ENCODE results near the gene TBC1D20. TPM values are rescaled to one million over a fixed set of nuclear protein-coding genes. Genes with fewer than 3 reads are reported as not detected.
A peak's percentile ranks its signal among the peaks of the same experiment; 100 is the strongest.
"Not testable (repeated sequence)": the region's sequence is repeated elsewhere in the genome, so short reads cannot be mapped to it uniquely, and the experiment has no call there.

TBC1D20 gene
- 31.8 and 33.0 TPM in 2 replicates for total RNA-seq (2014; rRNA removed; shearing (Covaris generic))

DNA sequence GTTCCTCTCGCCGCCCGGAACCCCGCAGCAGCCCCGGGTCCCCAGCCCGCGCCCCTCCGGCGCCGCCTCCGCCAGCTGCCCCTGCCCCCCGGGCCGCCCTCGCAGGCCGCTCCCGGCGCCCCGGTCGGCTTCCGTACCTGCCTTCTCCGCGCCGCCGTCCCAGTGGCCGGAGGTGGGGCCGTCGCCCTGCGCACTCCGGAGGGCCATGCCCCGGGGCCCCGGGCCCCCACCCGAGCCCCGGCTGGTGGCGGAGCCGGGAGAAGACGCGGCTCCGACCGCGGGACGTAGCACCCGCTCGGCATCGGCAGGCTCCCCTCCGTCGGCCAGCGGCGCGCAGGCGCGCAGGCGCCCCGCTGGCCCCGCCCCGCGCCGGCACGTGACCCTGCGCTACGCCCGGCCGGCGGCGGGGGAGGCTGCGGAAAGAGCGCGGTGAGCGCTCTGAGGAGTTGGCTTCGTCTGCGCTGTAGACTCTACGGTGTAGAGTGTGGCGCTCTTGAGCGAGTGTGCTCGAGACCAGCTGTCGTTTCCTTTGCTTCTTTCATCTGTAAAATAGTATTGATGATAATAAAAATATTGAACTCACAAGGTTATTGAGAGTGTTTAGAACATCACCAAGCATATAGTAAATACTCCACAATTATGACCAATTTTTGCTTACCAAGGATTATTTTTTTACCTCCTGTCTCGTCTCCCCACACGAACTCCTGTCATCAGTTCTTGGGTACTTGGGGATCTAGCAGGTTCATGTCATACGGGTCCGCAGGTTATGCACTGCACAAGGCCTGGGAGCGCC, at the start of gene TBC1D20:
TBC1D20 (minus strand) TSS at position 335 of the 793 bp plus-strand sequence; CDS start at position 207, 128 bp downstream.
- Histone ChIP-seq H3K27ac (peak within 1 kb of the TSS; percentile 56), H3K27me3 (no peaks in the 10 kb centered on the region), H3K4me1 (no peaks in the 10 kb centered on the region), H3K4me3 (peak within 1 kb of the TSS; percentile 84), H3K9me3 (replicated peaks) (no peaks in the 10 kb centered on the region), H3K36me3 (peaks cover 4% of the 10 kb centered on the region; the same call in 1 of the 2 replicates)
- peak; percentile 82 to 89 for DNase-seq

- H3K27ac ChIP-seq; H3K9me3 ChIP-seq (replicated peaks); DNase-seq; H3K4me3 ChIP-seq; H3K27me3 ChIP-seq: not testable (repeated sequence)
- H3K36me3 ChIP-seq, result peaks cover 18% of the 10 kb centered on the region
- H3K4me1 ChIP-seq, result peaks cover 34% of the 10 kb centered on the region
Observed at GRCh38 chr20:510328-511057, 48.2 kb upstream of the TBC1D20 start.

GRCh38 chr20:508364-508787, 46.0 kb upstream of the TBC1D20 start:
- peak in 1 of 2 experiments; percentile 8 for DNase-seq
- H3K9me3 ChIP-seq (replicated peaks); H3K4me3 ChIP-seq; H3K27me3 ChIP-seq: not testable (repeated sequence)
- Histone ChIP-seq H3K27ac (peak overlapping the region; percentile 60), H3K4me1 (peaks cover 34% of the 10 kb centered on the region), H3K36me3 (peaks cover 27% of the 10 kb centered on the region)

DNA sequence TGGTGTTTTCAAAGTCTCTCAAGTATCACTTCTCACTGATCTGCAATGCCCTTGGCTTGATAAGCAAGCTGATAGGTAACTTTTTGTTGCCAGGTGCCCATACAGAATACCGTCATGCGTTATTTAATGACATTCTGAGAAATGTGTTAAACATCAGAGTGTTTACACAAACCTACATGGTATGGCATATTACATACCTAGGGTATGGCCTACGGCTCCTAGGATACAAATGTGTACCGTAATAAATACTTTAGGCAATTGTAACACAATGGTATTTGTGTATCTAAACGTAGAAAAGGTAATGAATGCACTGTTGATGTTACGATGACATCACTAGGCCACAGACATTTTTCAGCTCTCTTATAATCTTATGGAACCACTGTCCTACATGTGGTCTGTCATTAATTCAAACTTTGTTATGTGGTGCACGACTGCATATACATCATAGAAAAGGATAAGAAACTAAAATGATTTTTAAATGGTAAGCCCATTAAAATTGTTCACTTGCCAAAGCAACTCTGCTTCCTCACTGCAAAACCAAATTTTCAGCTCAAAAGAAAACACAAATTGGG, 45.5 kb upstream of the TBC1D20 start:
- H3K27ac ChIP-seq, result peak overlapping the region; percentile 60
- H3K4me3 ChIP-seq, result no peak overlapping the region
- DNase-seq, result peak in 1 of 2 experiments; percentile 4

GRCh38 chr20:507006-507758, 44.8 kb upstream of the TBC1D20 start:
- Histone ChIP-seq H3K36me3 (peaks cover 37% of the 10 kb centered on the region), H3K27ac (peak overlapping the region; percentile 60), H3K9me3 (replicated peaks) (no peaks in the 10 kb centered on the region), H3K27me3 (no peaks in the 10 kb centered on the region), H3K4me3 (no peak overlapping the region), H3K4me1 (peaks cover 34% of the 10 kb centered on the region)
- DNase-seq, result peak; percentile 15 to 45

More for the DNA sequence above, 45.5 kb upstream of the TBC1D20 start:
- Histone ChIP-seq H3K9me3 (replicated peaks) (no peaks in the 10 kb centered on the region), H3K36me3 (peaks cover 30% of the 10 kb centered on the region), H3K27me3 (no peaks in the 10 kb centered on the region), H3K4me1 (peaks cover 34% of the 10 kb centered on the region)

- Histone ChIP-seq H3K27me3 (no peaks in the 10 kb centered on the region), H3K4me3 (no peak overlapping the region), H3K4me1 (peaks cover 32% of the 10 kb centered on the region), H3K27ac (no peak overlapping the region), H3K36me3 (peaks cover 56% of the 10 kb centered on the region), H3K9me3 (replicated peaks) (no peaks in the 10 kb centered on the region)
- no peak for DNase-seq
Observed at GRCh38 chr20:504632-505075, 42.3 kb upstream of the TBC1D20 start.

- no peaks in the 10 kb centered on the region for H3K9me3 ChIP-seq (replicated peaks)
- H3K27me3 ChIP-seq, result no peaks in the 10 kb centered on the region
- no peak overlapping the region for H3K4me3 ChIP-seq
- no peak overlapping the region for H3K27ac ChIP-seq
- peaks cover 17% of the 10 kb centered on the region for H3K4me1 ChIP-seq
- DNase-seq, result no peak
- H3K36me3 ChIP-seq, result peaks cover 65% of the 10 kb centered on the region
Observed at GRCh38 chr20:503048-503737, 40.9 kb upstream of the TBC1D20 start.

DNA sequence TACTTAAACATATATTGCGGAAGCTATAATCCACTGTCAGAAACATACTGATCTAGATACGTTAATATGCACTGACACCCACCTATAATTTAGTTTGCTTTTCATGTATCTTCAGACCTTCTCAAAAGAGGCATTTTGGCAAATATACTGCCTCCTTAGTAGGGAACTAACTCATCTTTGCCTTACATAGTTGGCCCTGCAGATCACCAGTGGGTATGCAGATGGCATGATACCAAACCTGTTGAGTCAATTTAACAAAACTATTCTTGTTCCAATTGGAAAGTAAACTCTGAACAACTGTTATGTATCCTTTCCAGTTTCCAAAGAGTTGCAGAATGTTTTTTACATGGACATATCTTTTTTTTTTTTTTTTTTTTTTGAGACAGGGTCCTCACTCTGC, 35.6 kb upstream of the TBC1D20 start:
- H3K4me3 ChIP-seq, result no peak overlapping the region
- H3K4me1 ChIP-seq, result no peaks in the 10 kb centered on the region
- H3K9me3 ChIP-seq (replicated peaks), result no peaks in the 10 kb centered on the region
- DNase-seq, result no peak
- H3K36me3 ChIP-seq, result peaks cover 81% of the 10 kb centered on the region
- no peak overlapping the region for H3K27ac ChIP-seq
- H3K27me3 ChIP-seq, result no peaks in the 10 kb centered on the region

GRCh38 chr20:496126-496696, 33.9 kb upstream of the TBC1D20 start:
- Histone ChIP-seq H3K36me3 (peaks cover 79% of the 10 kb centered on the region), H3K9me3 (replicated peaks) (no peaks in the 10 kb centered on the region)

DNA sequence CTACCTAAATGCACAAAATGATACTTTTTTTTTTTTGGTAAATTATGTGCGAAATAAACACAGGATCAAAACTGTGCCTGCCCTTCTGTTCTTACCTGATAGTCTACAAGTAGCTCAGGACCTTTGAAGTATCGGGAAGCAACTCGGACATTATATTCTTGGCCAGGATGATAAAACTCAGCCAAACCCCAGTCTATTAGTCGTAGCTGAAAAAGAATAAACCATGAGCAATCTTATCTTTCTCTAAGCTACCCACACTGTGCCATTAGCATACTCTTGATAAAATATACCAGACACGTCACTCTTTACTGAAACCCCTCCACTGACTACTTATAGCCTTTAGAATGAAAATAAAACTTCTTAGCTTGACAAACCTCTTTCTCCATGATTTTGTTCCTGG, 29.8 kb upstream of the TBC1D20 start:
- Histone ChIP-seq H3K4me3 (no peak overlapping the region), H3K4me1 (no peaks in the 10 kb centered on the region), H3K27me3 (no peaks in the 10 kb centered on the region), H3K9me3 (replicated peaks) (no peaks in the 10 kb centered on the region), H3K36me3 (peaks cover 79% of the 10 kb centered on the region), H3K27ac (no peak overlapping the region)
- DNase-seq, result no peak

More at GRCh38 chr20:496126-496696, 33.9 kb upstream of the TBC1D20 start:
- Histone ChIP-seq H3K27ac (no peak overlapping the region), H3K4me3 (no peak overlapping the region), H3K4me1 (no peaks in the 10 kb centered on the region), H3K27me3 (no peaks in the 10 kb centered on the region)
- no peak for DNase-seq

DNA sequence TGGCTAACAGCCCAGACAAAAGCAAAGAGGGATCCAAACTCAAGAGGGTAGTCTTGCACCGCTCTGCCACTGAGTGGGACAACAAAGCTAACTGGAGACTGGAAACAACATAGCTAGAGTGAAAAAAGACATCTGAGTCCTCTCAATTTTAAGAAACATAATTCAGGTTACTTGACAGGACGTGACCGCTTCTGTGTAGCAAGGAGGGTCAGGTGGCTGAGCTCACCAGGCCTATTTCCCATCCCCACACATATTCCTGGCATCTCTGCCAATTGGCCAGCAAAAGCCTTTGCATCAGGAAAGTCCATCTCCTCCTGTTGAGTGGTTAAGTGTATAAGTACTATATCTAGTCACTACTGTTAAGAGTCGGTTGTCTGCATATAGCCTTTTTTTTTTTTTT, 25.3 kb upstream of the TBC1D20 start:
- no peak for DNase-seq
- Histone ChIP-seq H3K9me3 (replicated peaks) (no peaks in the 10 kb centered on the region), H3K4me1 (no peaks in the 10 kb centered on the region), H3K36me3 (peaks cover 71% of the 10 kb centered on the region), H3K27me3 (no peaks in the 10 kb centered on the region), H3K4me3 (no peak overlapping the region), H3K27ac (no peak overlapping the region)

DNA sequence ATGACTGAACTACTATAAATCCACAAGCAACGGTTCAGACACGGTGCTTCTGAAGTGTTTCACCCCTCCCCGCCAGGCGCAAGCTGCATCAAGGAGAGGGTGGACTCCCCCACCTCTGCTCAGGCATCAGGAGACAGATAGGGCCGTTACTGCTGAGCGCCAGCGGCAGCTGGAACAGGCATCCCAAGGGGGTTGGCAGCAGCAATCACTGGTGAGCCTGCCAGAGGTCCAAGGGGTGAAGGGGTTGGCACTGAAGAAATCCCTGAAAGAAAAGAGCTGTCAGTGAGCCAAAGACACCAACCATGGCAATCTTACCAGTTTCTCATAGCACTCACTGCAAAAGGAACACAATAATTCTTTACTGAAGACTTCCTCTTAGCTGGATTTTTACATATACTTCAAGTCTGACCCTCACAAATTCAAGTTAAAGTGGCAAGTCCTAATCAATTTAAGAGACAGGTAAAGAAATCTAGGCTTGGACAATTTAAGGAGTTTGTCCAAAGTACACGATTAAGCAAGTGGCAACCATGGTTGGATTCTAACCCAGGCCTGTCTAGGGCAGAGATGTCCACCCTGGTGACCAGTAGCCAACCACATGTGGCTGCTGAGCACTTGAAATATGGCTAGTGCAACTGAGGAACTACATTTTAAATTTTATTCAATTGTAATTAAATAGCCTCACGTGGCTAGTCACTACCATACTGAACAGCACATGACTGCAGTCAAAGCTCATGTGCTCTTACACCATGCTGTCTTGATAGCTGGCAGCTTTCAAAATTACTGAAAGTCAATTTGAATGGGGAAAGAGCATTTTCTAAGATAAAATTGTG, 21.7 kb upstream of the TBC1D20 start:
- Histone ChIP-seq H3K4me1 (no peaks in the 10 kb centered on the region), H3K27me3 (no peaks in the 10 kb centered on the region), H3K4me3 (no peak overlapping the region), H3K36me3 (peaks cover 58% of the 10 kb centered on the region), H3K27ac (no peak overlapping the region), H3K9me3 (replicated peaks) (no peaks in the 10 kb centered on the region)
- peak; percentile 29 to 44 for DNase-seq

DNA sequence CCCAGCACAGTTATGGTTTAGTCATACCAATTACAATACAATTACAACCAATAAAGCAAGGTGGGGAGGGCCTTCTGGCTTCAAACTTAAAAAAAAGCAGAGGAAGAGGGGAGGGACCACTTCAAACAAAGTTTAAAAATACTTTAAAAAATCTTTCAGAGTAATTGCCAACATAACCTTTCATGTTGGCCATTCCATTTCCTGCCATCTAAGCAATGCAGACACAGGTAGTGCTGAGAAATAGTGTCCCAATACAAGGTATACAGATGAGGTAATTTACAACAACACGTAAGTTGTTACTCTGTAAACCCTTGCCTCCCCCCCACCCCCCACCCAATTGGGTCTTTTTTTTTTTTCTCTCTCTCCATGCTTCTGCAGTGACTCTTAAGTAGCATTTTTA, 18.8 kb upstream of the TBC1D20 start:
- H3K27ac ChIP-seq, result no peak overlapping the region
- H3K4me1 ChIP-seq, result no peaks in the 10 kb centered on the region
- peaks cover 42% of the 10 kb centered on the region for H3K36me3 ChIP-seq
- H3K9me3 ChIP-seq (replicated peaks), result no peaks in the 10 kb centered on the region
- no peak for DNase-seq
- H3K27me3 ChIP-seq, result no peaks in the 10 kb centered on the region
- no peak overlapping the region for H3K4me3 ChIP-seq

Data from SJCRH30 (cell line).